GM23248 (cell line): ENCODE data around the gene ACSF2. TPM values are rescaled to one million over a fixed set of nuclear protein-coding genes. Genes with fewer than 3 reads are reported as not detected.

Experiments
- DNase-seq: peaks from one replicate; pipeline ENCODE4 v3.0.0-alpha.2; 2015
- H2AFZ ChIP-seq: fragments of 200-600 bp; sonication (generic); 2 replicates; pipeline ENCODE4 v1.6.1; 2016; ENCODE audit warnings: antibody characterized with exemption
- H3F3A ChIP-seq: fragments of 200-600 bp; sonication (generic); 2 replicates; pipeline ENCODE4 v1.6.1; 2016; ENCODE audit warnings: mild to moderate bottlenecking, antibody characterized with exemption, mixed run types; ENCODE audit not compliant: insufficient read depth
- H3K27ac ChIP-seq: fragments of 200-600 bp; sonication (generic); 2 replicates; pipeline ENCODE4 v1.5.1; 2016; ENCODE audit warnings: mild to moderate bottlenecking
- H3K27me3 ChIP-seq: fragments of 200-600 bp; sonication (generic); replicated peaks from 2 replicates; pipeline ENCODE4 v1.6.1; 2016; ENCODE audit warnings: mild to moderate bottlenecking; ENCODE audit not compliant: insufficient read depth
- H3K36me3 ChIP-seq: fragments of 200-600 bp; sonication (generic); 2 replicates; pipeline ENCODE4 v1.6.1; 2016; ENCODE audit warnings: low read depth, mild to moderate bottlenecking
- H3K4me1 ChIP-seq: fragments of 200-600 bp; sonication (generic); 2 replicates; pipeline ENCODE4 v1.6.1; 2016; ENCODE audit warnings: mild to moderate bottlenecking; ENCODE audit not compliant: insufficient read depth
- H3K4me2 ChIP-seq: fragments of 200-600 bp; sonication (generic); one replicate; pipeline ENCODE4 v1.6.1; 2016; ENCODE audit warnings: mild to moderate bottlenecking; ENCODE audit not compliant: unreplicated experiment
- H3K4me3 ChIP-seq: fragments of 200-600 bp; sonication (generic); 2 replicates; pipeline ENCODE4 v1.5.1; 2016; ENCODE audit warnings: mild to moderate bottlenecking
- H3K79me2 ChIP-seq: fragments of 200-600 bp; sonication (generic); 2 replicates; pipeline ENCODE4 v1.6.1; 2016; ENCODE audit warnings: mild to moderate bottlenecking; ENCODE audit not compliant: insufficient read depth
- H3K9ac ChIP-seq: fragments of 200-600 bp; sonication (generic); 2 replicates; pipeline ENCODE4 v1.6.1; 2016; ENCODE audit warnings: mild to moderate bottlenecking
- H3K9me2 ChIP-seq: fragments of 200-600 bp; sonication (generic); 2 replicates; pipeline ENCODE4 v1.6.1; 2016; ENCODE audit warnings: mixed run types, mild to moderate bottlenecking, moderate library complexity; ENCODE audit not compliant: insufficient read depth
- H3K9me3 ChIP-seq: fragments of 200-600 bp; sonication (generic); one replicate; pipeline ENCODE4 v1.6.1; 2017; ENCODE audit warnings: low read depth
- H4K20me1 ChIP-seq: fragments of 200-600 bp; sonication (generic); 2 replicates; pipeline ENCODE4 v1.6.0; 2016; ENCODE audit not compliant: insufficient read depth
- EZH2 ChIP-seq: fragments of 200-600 bp; sonication (generic); IDR thresholded peaks from 2 replicates; pipeline ENCODE4 v1.6.1; 2018; ENCODE audit warnings: antibody characterized with exemption, mild to moderate bottlenecking; ENCODE audit not compliant: insufficient read depth, poor library complexity, severe bottlenecking
- EZH2phosphoT487 ChIP-seq: fragments of 200-600 bp; sonication (generic); IDR thresholded peaks from 2 replicates; pipeline ENCODE4 v1.6.1; 2018; ENCODE audit warnings: antibody characterized with exemption, moderate library complexity, mild to moderate bottlenecking, low read depth; ENCODE audit not compliant: insufficient read depth
- WGBS, 2 experiments: methylation state at CpG; one replicate each; pipeline ENCODE4 v1.1.6; 2015 to 2017; ENCODE audit warnings: low lambda C conversion rate in 2 of 2, low coverage in 1 of 2; ENCODE audit errors: missing lambda C conversion rate in 2 of 2; 5-methylcytosine and 5-hydroxymethylcytosine counted together
- in situ Hi-C: fragments of 300-500 bp; cut with MboI; formaldehyde crosslinking; loops from 2 replicates; pipeline ENCODE4 v1.15.0; 2020
- polyA plus RNA-seq: library from polyadenylated mRNA; unstranded; fragments of >200 nt; fragmentation: Nextera tagmentation; extraction: Ambion mirVana; gene quantifications from 2 replicates; pipeline ENCODE4 v1.2.1, GENCODE V29; 2016
- small RNA-seq: library from RNA; depleted of rRNA; stranded (forward); fragments of <200 nt; gene quantifications from one replicate; pipeline ENCODE3, GENCODE V24; 2014; ENCODE audit warnings: low read depth, low replicate concordance
- total RNA-seq: library from RNA; depleted of rRNA; stranded (reverse); fragments of >200 nt; shearing (Covaris generic); gene quantifications from 2 replicates; pipeline ENCODE4 v1.2.3, GENCODE V29; 2014; rRNA removed

Gene ACSF2
- total and polyA plus RNA-seq, 2 experiments from 2014 or later, result 3.7 to 8.6 TPM

- WGBS, 2 experiments, result 65 to 70% methylated on average over 2 of the region's 2 CpGs
- no peak overlapping the region for H3K4me2 ChIP-seq
- no peak overlapping the region for H2AFZ ChIP-seq
- H3F3A ChIP-seq, result no peaks in the 10 kb centered on the region
- H3K9me3 ChIP-seq, result no peaks in the 10 kb centered on the region
- H3K79me2 ChIP-seq, result no peaks in the 10 kb centered on the region
- in situ Hi-C loops, result loop anchor here (25.0 kb wide), 1 partner anchor 442 kb away; no protein-coding TSS in a partner anchor
- H3K4me1 ChIP-seq, result peaks cover 2% of the 10 kb centered on the region; the same call in 1 of the 2 replicates
- no peaks in the 10 kb centered on the region for H3K9me2 ChIP-seq
- no peak overlapping the region for H3K9ac ChIP-seq
- H3K27ac ChIP-seq, result no peak overlapping the region
- H3K27me3 ChIP-seq, result no peaks in the 10 kb centered on the region
- no peaks in the 10 kb centered on the region for H4K20me1 ChIP-seq
- no peak for DNase-seq
- H3K36me3 ChIP-seq, result no peaks in the 10 kb centered on the region
- no peak for TF ChIP-seq EZH2phosphoT487
- no peak for TF ChIP-seq EZH2
- H3K4me3 ChIP-seq, result no peak overlapping the region
Measured at GRCh38 chr17:50520483-50520882, 94.5 kb downstream of the ACSF2 start.

GRCh38 chr17:50521514-50521913, 95.5 kb downstream of the ACSF2 start:
- no peak overlapping the region for H3K4me2 ChIP-seq
- H3K27ac ChIP-seq, result no peak overlapping the region
- 84 to 86% methylated on average over 2 of the region's 2 CpGs for WGBS, 2 experiments
- H3F3A ChIP-seq, result no peaks in the 10 kb centered on the region
- no peaks in the 10 kb centered on the region for H3K4me1 ChIP-seq
- H3K4me3 ChIP-seq, result no peak overlapping the region
- H3K79me2 ChIP-seq, result no peaks in the 10 kb centered on the region
- H3K36me3 ChIP-seq, result no peaks in the 10 kb centered on the region
- TF ChIP-seq EZH2phosphoT487 (no peak), EZH2 (no peak)
- H3K9ac ChIP-seq, result no peak overlapping the region
- H3K27me3 ChIP-seq, result no peaks in the 10 kb centered on the region
- no peaks in the 10 kb centered on the region for H3K9me2 ChIP-seq
- H2AFZ ChIP-seq, result no peak overlapping the region
- H4K20me1 ChIP-seq, result no peaks in the 10 kb centered on the region
- no peaks in the 10 kb centered on the region for H3K9me3 ChIP-seq
- in situ Hi-C loops, result loop anchor here (25.0 kb wide), 1 partner anchor 441 kb away; no protein-coding TSS in a partner anchor
- no peak for DNase-seq

- H3K9me3 ChIP-seq, result no peaks in the 10 kb centered on the region
- no peaks in the 10 kb centered on the region for H3K9me2 ChIP-seq
- H3K9ac ChIP-seq, result no peak overlapping the region
- TF ChIP-seq EZH2phosphoT487, result no peak
- H3K27ac ChIP-seq, result no peak overlapping the region
- no peaks in the 10 kb centered on the region for H3K36me3 ChIP-seq
- H3K4me3 ChIP-seq, result no peak overlapping the region
- no peaks in the 10 kb centered on the region for H4K20me1 ChIP-seq
- H3F3A ChIP-seq, result no peaks in the 10 kb centered on the region
- H3K4me1 ChIP-seq, result no peaks in the 10 kb centered on the region
- no peak overlapping the region for H3K4me2 ChIP-seq
- H3K79me2 ChIP-seq, result no peaks in the 10 kb centered on the region
- no peak for DNase-seq
- no peaks in the 10 kb centered on the region for H3K27me3 ChIP-seq
- in situ Hi-C loops, result loop anchor here (25.0 kb wide), 1 partner anchor 440 kb away; no protein-coding TSS in a partner anchor
- no peak overlapping the region for H2AFZ ChIP-seq
- 77 to 80% methylated on average over 10 of the region's 10 CpGs for WGBS, 2 experiments
Measured at GRCh38 chr17:50522766-50523165, 96.7 kb downstream of the ACSF2 start.

GRCh38 chr17:50523208-50523607, 97.2 kb downstream of the ACSF2 start:
- no peaks in the 10 kb centered on the region for H3K9me3 ChIP-seq
- no peaks in the 10 kb centered on the region for H3K79me2 ChIP-seq
- no peaks in the 10 kb centered on the region for H3K4me1 ChIP-seq
- 58% methylated on average over 2 of the region's 2 CpGs for WGBS, 2 experiments
- no peak overlapping the region for H3K9ac ChIP-seq
- H3K27ac ChIP-seq, result no peak overlapping the region
- H3F3A ChIP-seq, result no peaks in the 10 kb centered on the region
- H3K9me2 ChIP-seq, result no peaks in the 10 kb centered on the region
- H3K4me2 ChIP-seq, result no peak overlapping the region
- H3K4me3 ChIP-seq, result no peak overlapping the region
- no peaks in the 10 kb centered on the region for H3K36me3 ChIP-seq
- H4K20me1 ChIP-seq, result no peaks in the 10 kb centered on the region
- TF ChIP-seq EZH2phosphoT487 (no peak), EZH2 (no peak)
- in situ Hi-C loops, result loop anchor here (25.0 kb wide), 1 partner anchor 439 kb away; no protein-coding TSS in a partner anchor
- no peaks in the 10 kb centered on the region for H3K27me3 ChIP-seq
- no peak for DNase-seq
- H2AFZ ChIP-seq, result no peak overlapping the region

Small RNAs within 50 kb of the gene (small RNA-seq; reads per million reads assigned to genes)
- not detected for gene RF00019

Other genes with a start within 250 kb of the ACSF2 start
- 6,472 and 7,860 TPM in 2 replicates for gene COL1A1, start 224.6 kb upstream of the ACSF2 start, total RNA-seq
- 15,283 and 15,653 TPM in 2 replicates for gene COL1A1, start 224.6 kb upstream of the ACSF2 start, polyA plus RNA-seq
- gene TMEM92, start 151.8 kb upstream of the ACSF2 start, total RNA-seq, result 0.32 TPM in 1 of 2 replicates, not detected in the other
- gene TMEM92, start 151.8 kb upstream of the ACSF2 start, polyA plus RNA-seq, result 0.61 TPM in 1 of 2 replicates, not detected in the other
- gene XYLT2, start 80.1 kb upstream of the ACSF2 start, total RNA-seq, result 43.6 and 70.1 TPM in 2 replicates
- 25.3 and 27.3 TPM in 2 replicates for gene XYLT2, start 80.1 kb upstream of the ACSF2 start, polyA plus RNA-seq
- gene MRPL27, start 53.0 kb upstream of the ACSF2 start, total RNA-seq, result 49.3 and 57.9 TPM in 2 replicates
- gene MRPL27, start 53.0 kb upstream of the ACSF2 start, polyA plus RNA-seq, result 115 and 120 TPM in 2 replicates
- gene EME1, start 53.0 kb upstream of the ACSF2 start, total RNA-seq, result 1.1 and 4.3 TPM in 2 replicates
- gene EME1, start 53.0 kb upstream of the ACSF2 start, polyA plus RNA-seq, result 3.8 and 4.1 TPM in 2 replicates
- 144 and 164 TPM in 2 replicates for gene LRRC59, start 28.7 kb upstream of the ACSF2 start, total RNA-seq
- 110 and 111 TPM in 2 replicates for gene LRRC59, start 28.7 kb upstream of the ACSF2 start, polyA plus RNA-seq
- not detected in 2 replicates for gene CHAD, start 42.7 kb downstream of the ACSF2 start, total RNA-seq
- not detected in 2 replicates for gene CHAD, start 42.7 kb downstream of the ACSF2 start, polyA plus RNA-seq
- 19.3 and 19.8 TPM in 2 replicates for gene RSAD1, start 52.6 kb downstream of the ACSF2 start, total RNA-seq
- gene RSAD1, start 52.6 kb downstream of the ACSF2 start, polyA plus RNA-seq, result 22.4 and 23.9 TPM in 2 replicates
- gene MYCBPAP, start 82.2 kb downstream of the ACSF2 start, total RNA-seq, result 0.32 and 0.89 TPM in 2 replicates
- 0.79 and 1.4 TPM in 2 replicates for gene MYCBPAP, start 82.2 kb downstream of the ACSF2 start, polyA plus RNA-seq
- not detected in 2 replicates for gene EPN3, start 106.5 kb downstream of the ACSF2 start, total RNA-seq
- 0.13 TPM in 1 of 2 replicates, not detected in the other for gene EPN3, start 106.5 kb downstream of the ACSF2 start, polyA plus RNA-seq
- gene SPATA20, start 121.0 kb downstream of the ACSF2 start, total RNA-seq, result 146 TPM in 2 replicates
- gene SPATA20, start 121.0 kb downstream of the ACSF2 start, polyA plus RNA-seq, result 89.9 and 91.2 TPM in 2 replicates
- 0.13 and 0.97 TPM in 2 replicates for gene CACNA1G, start 134.5 kb downstream of the ACSF2 start, total RNA-seq
- gene CACNA1G, start 134.5 kb downstream of the ACSF2 start, polyA plus RNA-seq, result 0.06 and 0.16 TPM in 2 replicates
- 28.3 and 32.0 TPM in 2 replicates for gene ABCC3, start 208.7 kb downstream of the ACSF2 start, total RNA-seq
- gene ABCC3, start 208.7 kb downstream of the ACSF2 start, polyA plus RNA-seq, result 35.0 and 38.5 TPM in 2 replicates